Measurements from ENCODE around the gene LTO1.

The LTO1 gene

DNA sequence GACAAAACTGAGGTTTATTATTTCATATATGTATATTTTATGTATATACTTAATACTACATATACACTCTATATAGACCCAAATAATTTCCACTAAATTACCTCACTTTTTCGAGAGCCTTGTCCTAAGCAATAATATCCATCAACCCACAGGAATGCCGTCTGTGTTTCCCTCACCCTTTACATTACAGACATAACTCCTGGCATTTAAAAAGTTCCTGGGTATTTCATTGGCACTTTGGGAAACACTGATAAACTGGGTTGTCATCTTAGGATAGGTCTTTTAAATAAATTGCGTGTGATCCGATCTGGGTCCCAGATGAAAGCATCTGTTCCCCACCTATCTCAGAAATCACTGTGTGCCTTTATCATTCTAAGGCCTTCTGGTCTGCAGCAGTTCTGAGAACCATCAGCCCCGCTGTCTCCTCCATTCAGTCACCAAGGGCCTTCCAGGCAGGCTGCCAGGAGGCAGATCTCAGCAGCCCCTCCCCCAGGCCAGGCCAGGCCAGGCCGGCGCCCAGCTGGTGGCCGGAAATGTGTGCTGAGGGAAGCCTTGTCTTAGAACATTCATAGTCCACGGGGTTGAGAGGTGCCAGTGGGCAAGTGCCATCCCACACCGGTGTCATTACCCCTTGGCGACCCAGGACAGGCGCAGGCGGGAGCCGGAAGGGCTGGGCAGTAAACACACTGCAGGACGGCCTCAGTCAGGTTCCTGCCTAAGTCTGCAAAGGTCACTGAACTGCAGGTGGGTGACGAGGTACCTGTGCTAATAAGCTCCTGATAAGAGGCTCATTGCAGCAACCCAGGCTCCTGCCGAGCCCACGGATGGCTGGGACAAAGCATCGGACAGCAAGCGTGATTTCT lies 25.4 kb upstream of the LTO1 start:
- no peak for DNase-seq (ENCODE audit: low spot score)

DNA sequence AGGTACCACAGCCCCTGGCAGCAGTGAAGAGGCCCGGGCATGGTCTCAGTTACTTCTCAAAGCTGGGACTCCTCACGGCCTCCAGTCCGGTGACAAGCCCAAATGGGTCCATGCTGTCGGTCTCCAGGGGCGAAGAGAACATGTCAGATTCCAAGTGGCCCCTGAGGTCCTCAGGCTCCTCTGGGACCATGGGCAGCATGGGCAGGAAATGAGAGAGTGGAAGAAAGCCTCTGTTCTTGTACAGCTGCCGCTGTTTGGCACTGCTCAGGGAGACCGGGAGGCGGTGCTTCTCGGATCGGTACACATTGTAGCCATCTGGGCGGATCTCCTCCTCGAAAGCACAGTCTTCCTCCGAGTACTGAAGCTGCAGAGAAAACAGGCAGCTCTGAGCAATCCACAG lies 24.1 kb upstream of the LTO1 start:
- DNase-seq (ENCODE audit: low spot score) = no peak

DNA sequence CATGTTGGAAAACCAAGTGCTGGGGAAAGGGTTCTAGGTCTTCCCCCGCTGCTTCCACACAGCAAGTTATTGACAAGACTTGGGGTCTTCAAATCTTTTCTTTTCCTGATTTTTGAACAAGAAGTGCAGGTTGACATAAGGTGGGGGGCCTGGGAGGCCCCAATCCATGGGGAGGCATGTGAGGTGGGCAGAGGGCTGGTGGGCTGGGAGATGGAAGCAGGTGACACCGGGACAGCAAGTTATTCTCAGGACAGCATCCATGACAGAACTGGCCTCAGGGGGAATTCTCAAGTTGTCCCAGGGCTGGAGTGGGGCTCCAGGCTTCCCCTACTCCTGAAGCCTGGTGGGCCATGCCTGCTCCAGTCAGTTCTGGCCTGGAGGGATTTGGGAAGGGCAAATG lies 23.2 kb upstream of the LTO1 start:
- no peak for DNase-seq (ENCODE audit: low spot score)

DNA sequence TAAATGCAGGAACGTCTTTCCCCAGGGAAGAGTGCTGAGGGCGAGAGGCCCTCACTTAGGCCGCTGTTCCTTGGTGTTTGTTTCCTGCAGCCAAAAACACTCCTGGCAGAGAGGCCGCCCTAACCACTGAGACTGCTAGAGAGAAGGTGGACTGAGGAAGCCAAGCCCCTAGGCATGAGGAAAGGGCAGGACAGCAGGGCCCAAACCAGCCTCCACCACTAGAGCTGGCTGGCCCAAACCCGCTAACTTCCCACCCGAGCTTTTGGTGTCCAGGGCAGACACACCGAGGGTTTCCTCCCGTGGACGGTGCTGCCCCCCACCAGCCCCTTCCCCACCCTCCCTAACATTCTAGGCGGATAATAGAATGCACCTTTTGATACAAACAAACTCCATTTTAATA lies 22.7 kb upstream of the LTO1 start:
- no peak for DNase-seq (ENCODE audit: low spot score)

DNA sequence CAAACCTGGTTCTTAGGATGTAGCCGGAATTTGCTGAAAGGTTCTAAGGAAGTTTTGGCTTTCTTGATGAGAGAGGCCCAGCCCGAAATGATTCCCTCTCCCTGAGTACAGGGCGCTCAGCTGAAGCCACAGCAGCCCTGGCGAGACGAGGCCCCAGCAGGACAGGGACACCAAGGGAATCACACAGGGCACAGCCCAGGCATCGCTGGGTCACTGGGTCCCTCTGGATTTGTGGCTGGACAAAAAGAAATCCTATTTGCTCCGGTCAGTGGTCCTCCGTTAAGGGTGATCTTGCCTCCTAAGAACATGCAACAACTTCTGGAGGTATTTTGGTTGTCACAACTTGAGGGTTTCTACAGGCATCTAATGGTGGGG lies 22.3 kb upstream of the LTO1 start:
- no peak for DNase-seq (ENCODE audit: low spot score)

DNA sequence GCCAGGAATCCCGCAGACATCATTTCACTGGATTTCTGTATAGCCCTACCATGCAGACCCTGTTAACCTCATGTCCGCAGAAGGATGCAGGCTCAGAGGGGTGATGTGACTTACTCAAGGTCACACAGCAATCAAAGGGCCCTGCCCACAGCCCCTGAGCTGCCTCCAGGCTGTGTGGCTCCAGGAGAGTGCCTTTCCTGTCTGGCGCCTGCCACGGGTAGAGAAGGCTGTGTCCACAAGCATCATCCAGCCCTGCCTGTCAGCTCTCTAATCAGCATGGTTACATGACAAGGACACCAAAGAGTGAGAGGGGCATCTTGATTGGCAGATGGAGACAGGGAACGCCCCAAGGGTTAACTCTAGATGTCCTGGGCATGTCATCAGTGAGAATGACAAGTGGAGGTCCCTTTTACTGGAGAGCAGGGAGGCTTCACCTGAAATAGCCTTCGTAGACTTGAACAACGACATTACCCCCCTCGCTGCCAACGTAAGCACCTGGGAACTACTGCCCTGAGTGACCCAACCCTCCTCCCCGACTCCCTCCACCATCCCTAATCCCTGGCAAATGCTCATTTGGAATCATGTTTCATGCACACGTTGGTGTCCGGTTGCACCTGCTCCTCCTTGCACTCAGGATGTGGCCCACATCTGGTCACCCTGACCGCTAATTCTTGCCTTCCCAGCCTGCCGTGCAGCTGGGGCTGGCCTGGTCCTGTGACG lies 21.8 kb upstream of the LTO1 start:
- no peak for DNase-seq (ENCODE audit: low spot score)

DNA sequence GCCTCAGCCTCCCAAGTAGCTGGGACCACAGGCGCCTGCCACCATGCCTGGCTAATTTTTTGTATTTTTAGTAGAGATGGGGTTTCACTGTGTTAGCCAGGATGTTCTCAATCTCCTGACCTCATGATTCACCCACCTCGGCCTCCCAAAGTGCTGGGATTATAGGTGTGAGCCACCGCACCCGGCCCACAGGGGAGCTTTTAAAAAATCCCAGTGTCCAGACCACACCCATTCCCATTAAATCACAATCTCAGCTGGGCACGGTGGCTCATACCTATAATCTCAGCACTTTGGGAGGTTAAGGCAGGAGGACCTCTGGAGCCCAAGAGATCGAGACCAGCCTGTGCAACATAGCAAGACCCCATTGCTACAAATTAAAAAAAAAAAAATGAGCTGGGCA lies 20.8 kb upstream of the LTO1 start:
- DNase-seq (ENCODE audit: low spot score) = peak; percentile 16

DNA sequence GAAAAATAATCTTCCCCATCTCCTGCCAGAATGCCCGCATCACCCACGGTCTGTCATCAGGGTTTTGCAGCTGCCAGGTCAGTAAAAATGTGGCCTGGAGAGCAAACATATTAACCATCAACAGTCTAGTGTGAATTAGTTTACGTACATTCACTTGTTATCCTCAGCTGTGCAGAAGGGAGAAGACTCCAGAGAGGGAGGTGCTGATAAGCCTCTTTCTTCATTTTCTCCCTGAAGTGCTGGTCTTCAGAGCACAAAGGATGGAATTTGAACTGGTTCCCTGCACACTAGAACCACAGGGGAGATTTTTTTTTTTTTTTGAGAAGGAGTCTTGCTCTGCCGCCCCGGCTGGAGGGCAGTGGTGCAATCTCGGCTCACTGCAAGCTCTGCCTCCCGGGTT lies 20.4 kb upstream of the LTO1 start:
- no peak for DNase-seq (ENCODE audit: low spot score)

DNA sequence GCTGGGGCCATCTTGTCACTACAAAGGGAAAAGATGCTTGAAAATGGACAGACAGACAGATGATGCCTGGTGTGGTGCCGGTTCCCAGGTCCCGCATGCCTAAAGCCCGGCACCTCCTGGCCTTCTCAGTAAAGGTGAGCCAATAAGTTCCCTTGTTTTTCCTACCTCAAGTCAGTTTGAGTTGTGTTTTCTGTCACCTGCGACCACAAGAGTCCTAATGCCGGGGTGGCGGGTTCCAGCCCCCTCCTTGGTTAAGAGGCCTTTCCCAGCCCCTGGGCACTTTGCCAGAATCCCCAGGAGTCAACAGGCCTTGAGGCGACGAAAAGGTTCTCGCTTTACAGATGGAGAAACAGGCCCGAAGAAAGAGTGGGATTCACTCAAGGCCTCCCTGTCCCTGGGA lies 19.6 kb upstream of the LTO1 start:
- no peak for DNase-seq (ENCODE audit: low spot score)

DNA sequence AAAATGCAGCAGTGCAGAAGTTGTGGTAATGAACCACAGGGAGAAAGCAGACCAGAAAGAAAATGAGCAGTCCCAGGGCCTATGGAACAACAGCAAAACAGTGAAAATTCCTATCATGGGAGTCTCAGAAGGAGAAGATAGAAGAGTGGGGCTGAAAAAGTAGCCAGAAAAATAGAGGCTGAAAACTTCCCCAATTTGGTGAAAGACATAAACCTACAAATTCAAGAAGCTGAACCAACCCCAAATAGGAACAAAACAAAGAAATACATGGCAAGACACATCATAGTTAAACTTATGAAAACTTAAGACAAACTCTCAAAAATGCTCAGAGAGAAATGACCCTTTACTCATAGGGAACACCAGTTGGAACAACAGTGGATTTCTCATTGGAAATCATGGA lies 17.3 kb upstream of the LTO1 start:
- no peak for DNase-seq (ENCODE audit: low spot score)

DNA sequence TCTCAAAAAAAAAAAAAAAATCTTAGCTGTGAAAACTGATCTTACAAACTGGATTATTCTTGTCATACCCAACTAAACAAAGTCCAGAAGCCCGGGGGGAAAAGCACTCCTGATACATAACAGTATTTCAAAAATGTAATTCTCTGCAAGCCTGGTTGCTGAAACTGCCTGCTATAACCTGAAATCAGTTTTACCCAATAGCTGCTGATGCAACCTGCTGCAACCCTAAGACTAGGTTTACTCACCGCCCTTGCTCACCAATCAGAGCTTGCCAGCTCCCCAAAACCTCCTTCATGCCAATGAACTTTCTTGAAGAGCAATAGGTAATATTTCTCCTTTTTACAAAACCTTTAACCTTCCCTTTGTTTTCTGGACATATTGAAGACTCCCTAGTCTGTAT lies 16.3 kb upstream of the LTO1 start:
- DNase-seq (ENCODE audit: low spot score) = peak; percentile 68

DNA sequence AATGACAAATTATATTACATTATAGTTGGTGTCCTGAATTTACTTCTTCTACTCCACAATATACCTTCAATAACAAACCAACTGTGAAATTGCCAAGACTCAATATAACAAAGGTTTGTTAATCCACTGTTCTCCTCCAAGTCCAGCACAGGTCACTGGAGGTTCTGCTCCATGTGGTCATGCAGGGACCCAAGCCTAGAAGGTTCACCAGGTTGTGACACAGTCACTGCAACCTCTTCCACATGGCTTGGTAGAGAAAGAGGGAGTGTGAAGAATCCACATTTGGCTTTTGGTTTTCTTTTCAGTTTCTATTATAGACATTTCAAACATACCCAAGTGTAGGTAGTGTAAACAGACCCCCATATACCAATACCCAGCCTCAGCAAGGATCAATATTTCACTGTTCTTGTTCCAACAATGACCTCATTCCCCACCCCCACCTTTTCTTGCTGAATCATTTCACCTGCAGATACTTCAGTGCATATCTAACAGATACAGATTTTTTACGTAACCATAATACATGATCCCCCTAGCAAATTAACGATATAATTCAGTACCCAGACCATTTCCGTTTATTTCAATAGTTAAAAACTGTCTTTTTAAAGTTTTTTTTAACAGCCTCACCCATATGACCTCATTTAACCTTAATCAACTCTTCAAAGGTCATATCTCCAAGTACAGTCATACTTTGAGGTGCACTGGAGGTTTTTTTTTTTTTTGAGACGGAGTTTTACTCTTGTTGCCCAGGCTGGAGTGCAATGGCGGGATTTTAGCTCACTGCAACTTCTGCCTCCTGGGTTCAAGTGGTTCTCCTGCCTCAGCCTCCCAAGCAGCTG lies 14.5 kb upstream of the LTO1 start:
- DNase-seq (ENCODE audit: low spot score) = no peak

DNA sequence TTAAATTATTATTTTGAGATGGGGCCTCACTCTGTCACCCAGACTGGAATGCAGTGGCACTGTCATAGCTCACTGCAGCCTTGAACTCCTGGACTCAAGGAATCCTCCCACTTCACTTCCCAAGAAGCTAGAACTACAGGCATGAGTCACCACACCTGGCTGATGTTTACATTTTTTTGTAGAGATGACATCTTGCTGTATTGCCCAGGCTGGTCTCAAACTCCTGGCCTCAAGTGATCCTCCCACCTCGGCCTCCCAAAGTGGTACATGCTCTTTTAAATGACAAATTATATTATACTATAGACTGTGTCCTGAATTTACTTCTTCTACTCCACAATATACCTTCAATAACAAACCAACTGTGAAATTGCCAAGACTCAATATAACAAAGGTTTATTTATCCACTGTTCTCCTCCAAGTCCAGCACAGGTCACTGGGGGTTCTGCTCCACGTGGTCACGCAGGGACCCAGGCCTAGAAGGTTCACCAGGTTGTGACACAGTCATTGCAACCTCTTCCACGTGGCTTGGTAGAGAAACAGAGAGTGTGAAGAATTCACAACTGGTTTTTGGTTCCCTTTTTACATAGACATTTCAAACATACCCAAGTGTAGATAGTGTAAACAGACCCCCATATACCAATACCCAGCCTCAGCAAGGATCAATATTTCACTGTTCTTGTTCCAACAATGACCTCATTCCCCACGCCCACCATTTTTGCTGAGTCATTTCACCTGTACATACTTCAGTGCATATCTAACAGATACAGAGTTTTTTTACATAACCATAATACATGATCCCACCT lies 13.0 kb upstream of the LTO1 start:
- DNase-seq (ENCODE audit: low spot score) = peak; percentile 53

DNA sequence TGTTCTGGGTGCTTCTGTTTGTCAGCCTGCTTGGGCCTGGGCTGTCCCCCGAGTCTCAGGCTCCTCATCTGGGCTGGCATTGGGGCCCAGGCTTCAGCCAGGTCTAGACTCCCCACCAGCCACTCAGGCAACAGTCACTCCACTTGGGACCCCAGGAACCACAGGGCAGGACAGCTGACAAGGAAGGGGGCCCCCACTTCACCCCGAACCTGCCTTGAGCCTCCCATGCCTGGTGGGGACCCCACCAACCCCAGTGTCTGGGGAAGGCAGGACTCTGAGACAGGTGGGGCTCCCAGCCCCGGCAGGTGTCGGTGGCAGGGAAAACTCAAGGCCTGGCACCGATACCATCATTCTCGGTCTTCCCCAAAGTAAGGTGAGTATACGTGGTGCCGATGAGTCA lies 11.7 kb upstream of the LTO1 start:
- no peak for DNase-seq (ENCODE audit: low spot score)

DNA sequence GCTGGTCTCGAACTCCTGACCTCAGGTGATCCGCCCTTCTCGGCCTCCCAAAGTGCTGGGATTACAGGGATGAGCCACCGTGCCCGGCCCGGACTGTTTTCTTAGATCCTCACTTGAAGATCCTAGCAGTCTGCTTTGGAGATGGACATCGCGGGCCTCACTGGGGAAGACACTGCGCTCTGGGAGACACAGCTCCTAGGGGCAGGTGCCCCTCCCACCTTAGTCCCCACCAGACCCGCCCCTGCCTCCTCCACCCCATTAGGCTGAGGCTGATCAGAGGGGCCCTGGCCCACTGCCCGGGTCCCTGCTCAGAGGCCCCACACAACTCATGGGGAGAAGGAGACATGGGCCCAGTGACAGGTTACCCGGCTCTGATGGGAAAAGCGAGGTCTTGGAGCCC lies 11.3 kb upstream of the LTO1 start:
- DNase-seq (ENCODE audit: low spot score) = no peak

DNA sequence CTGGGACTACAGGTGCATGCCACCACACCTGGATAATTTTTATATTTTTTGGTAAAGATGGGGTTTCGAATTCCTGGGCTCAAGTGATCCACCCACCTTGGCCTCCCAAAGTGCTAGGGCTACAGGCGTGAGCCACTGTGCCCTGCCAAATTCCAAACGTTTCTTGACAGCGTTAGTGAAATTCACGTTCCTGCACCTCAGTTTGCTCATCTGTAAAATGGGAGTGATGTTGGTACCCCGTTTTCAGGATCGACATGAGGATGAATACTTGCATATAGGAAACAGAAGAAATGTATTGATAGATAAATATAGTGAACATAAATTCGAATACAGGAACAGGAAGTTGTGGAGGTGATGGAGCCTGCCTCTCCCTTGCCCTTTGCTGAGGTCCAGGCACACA lies 10.2 kb upstream of the LTO1 start:
- DNase-seq (ENCODE audit: low spot score) = no peak

DNA sequence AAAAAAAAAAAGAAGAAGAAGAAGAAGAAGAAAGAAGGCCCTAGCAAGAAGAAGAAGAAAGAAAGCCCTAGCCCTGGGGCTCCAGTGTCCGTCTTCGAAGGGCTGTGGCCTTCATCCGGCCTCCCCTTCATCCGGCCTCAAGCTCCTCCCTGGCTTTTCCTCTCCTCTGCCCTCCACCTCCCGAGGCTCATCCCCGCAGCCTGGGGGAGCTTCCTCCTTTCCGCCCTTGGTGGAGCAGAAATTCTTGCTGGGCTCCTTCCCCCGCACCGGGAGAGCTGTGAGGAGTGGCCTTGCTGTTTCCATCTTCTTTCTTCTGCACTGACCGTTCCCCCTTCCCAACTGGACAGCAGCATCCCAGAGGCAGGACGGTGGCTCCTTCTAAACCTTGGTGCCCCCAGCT lies 9.5 kb upstream of the LTO1 start:
- DNase-seq (ENCODE audit: low spot score) = no peak

DNA sequence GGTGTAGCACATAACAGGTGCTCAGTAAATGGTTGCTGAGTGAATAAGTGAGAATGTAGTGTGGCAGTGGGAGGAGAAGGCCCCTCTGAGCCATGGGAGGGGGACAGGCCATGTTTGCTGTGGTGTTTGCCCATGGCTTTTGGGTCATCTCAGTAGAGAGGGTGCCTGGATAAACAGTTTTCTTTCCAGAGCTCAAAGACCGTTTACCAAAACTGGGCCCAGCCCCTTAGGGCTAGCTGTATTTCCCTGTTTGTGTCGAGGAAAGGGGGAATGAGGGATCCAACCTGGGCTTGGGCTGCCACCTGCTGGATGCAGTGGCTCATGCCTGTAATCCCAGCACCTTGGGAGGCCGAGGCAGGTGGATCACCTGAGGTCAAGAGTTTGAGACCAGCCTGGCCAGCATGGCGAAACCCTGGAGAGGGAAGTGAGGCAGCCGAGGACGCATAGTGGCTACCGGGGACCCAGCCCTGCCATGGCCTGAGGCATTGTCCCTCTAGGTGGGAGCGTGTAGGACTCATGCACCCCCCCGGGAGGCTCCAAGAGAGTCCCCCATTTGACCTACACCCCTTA lies 8.7 kb upstream of the LTO1 start:
- peak; percentile 39 for DNase-seq (ENCODE audit: low spot score)

DNA sequence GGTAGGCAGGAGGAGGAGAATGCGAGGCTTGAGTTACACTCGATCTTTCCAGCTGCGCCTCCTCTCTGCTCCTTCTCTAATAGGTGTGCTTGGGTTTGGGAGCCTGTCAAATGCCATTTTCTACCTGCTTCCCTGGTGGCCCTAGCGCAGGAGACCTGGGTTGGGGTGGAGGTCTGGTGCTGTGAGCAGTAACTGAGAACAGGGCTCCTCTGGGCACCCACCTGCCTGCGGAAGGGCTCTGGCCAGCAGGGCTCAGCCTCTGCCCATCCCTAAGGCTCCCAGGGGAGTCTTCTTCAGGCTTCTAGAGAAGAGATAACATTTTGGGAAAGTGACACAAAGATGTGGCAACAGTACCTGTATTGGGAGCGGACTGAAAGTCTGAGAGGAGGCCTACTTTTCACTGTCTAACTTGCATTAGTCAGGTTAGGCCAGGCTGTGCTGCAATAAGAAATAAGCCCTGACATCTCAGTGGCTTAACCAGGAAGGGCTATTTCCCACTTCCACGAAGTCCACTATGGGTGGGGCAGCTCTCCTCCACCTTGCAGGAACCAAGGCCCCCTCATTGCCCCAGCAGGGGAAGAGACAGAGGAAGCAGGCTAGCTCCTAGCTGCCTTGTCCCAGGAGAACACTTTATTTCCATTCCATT lies 7.7 kb upstream of the LTO1 start:
- no peak for DNase-seq (ENCODE audit: low spot score)

DNA sequence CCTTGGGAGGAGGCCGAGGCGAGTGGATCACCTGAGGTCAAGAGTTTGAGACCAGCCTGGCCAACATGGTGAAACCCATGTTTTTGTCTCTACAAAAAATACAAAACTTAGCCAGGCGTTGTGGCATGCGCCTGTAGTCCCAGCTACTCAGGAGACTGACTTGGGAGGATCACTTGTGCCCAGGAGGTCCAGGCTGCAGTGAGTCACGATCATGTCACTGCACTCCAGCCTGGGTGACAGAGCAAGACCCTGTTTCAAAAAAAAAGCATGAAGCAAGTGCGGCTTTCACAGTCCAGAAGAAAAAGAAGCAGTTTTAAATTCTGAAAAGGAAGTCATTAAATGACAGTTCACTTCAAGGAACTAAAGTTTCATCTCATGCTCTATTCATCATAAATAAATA lies 7.1 kb upstream of the LTO1 start:
- DNase-seq (ENCODE audit: low spot score) = no peak

DNA sequence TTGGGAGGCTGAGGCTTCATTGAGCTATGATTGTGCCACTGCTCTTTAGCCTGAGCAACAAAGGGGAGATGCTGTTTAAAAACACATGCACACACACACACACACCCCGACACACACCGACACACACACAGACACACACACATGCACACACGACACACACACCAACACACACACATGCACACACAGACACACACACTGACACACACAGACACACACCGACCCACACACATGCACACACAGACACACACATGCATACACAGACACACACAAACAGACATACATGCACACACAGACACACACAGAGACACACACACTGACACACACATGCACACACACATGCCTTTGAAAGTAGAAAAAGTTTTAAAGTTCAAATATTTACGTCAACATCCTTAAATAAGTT lies 5.5 kb upstream of the LTO1 start:
- no peak for DNase-seq (ENCODE audit: low spot score)

Data from LoVo (cell line).